GM23338 (cell line): ENCODE measurements around the gene TMEM245. TPM values are rescaled to one million over a fixed set of nuclear protein-coding genes. Genes with fewer than 3 reads are reported as not detected.

Source experiments
- ATAC-seq: fragments of 200-7000 bp; cut with Tn5 transposase; 3 replicates; pipeline ENCODE4 v1.9.1; 2020
- DNase-seq: peaks from one replicate; pipeline ENCODE4 v3.0.0-alpha.2; 2015; ENCODE audit warnings: low spot score
- H2AFZ ChIP-seq: fragments of 200-600 bp; sonication (generic); 2 replicates; pipeline ENCODE4 v1.8.0; 2016; ENCODE audit warnings: antibody characterized with exemption, mild to moderate bottlenecking, moderate library complexity
- H3F3A ChIP-seq: fragments of 200-600 bp; sonication (generic); replicated peaks from 2 replicates; pipeline ENCODE4 v1.8.0; 2017; ENCODE audit warnings: antibody characterized with exemption, mixed run types, low read depth
- H3K27ac ChIP-seq: fragments of 200-600 bp; sonication (generic); 2 replicates; pipeline ENCODE4 v1.6.1; 2016; ENCODE audit warnings: low read depth
- H3K27me3 ChIP-seq: fragments of 200-600 bp; sonication (generic); 2 replicates; pipeline ENCODE4 v1.8.0; 2016; ENCODE audit warnings: mild to moderate bottlenecking, mixed run types, moderate library complexity; ENCODE audit not compliant: insufficient read depth
- H3K36me3 ChIP-seq: fragments of 200-600 bp; sonication (generic); 2 replicates; pipeline ENCODE4 v1.8.0; 2016; ENCODE audit warnings: mild to moderate bottlenecking; ENCODE audit not compliant: insufficient read depth
- H3K4me1 ChIP-seq: fragments of 200-600 bp; sonication (generic); 2 replicates; pipeline ENCODE4 v1.8.0; 2016; ENCODE audit warnings: mild to moderate bottlenecking, moderate library complexity; ENCODE audit not compliant: insufficient read depth
- H3K4me2 ChIP-seq: fragments of 200-600 bp; sonication (generic); 2 replicates; pipeline ENCODE4 v1.7.1; 2017; ENCODE audit warnings: mixed run types
- H3K4me3 ChIP-seq: fragments of 200-600 bp; sonication (generic); 2 replicates; pipeline ENCODE4 v1.6.1; 2016; ENCODE audit warnings: mixed run types
- H3K79me2 ChIP-seq: fragments of 200-600 bp; sonication (generic); replicated peaks from 2 replicates; pipeline ENCODE4 v1.8.0; 2017; ENCODE audit warnings: mild to moderate bottlenecking; ENCODE audit not compliant: insufficient read depth
- H3K9me2 ChIP-seq: fragments of 200-600 bp; sonication (generic); 2 replicates; pipeline ENCODE4 v1.8.0; 2017; ENCODE audit not compliant: insufficient read depth
- H4K20me1 ChIP-seq: fragments of 200-600 bp; sonication (generic); replicated peaks from 2 replicates; pipeline ENCODE4 v1.8.0; 2017; ENCODE audit warnings: mild to moderate bottlenecking; ENCODE audit not compliant: insufficient read depth
- H3K27ac Mint-ChIP-seq: 2 replicates; pipeline ENCODE4 v1.8.0; 2020; ENCODE audit warnings: inconsistent platforms, mild to moderate bottlenecking, moderate library complexity, mixed read lengths
- H3K27me3 Mint-ChIP-seq: 3 replicates; pipeline ENCODE4 v1.8.0; 2022; ENCODE audit warnings: low read depth, mild to moderate bottlenecking, moderate library complexity, mixed read lengths, inconsistent platforms; ENCODE audit not compliant: insufficient read depth, poor library complexity
- H3K36me3 Mint-ChIP-seq: 3 replicates; pipeline ENCODE4 v1.8.0; 2021; ENCODE audit warnings: low read depth, mild to moderate bottlenecking, inconsistent platforms, moderate library complexity, mixed read lengths
- H3K4me1 Mint-ChIP-seq: 3 replicates; pipeline ENCODE4 v1.8.0; 2020; ENCODE audit warnings: mild to moderate bottlenecking, inconsistent platforms, mixed read lengths
- H3K4me3 Mint-ChIP-seq: 3 replicates; pipeline ENCODE4 v1.8.0; 2021; ENCODE audit warnings: moderate library complexity, mild to moderate bottlenecking, inconsistent platforms, mixed read lengths
- H3K9me3 Mint-ChIP-seq: 3 replicates; pipeline ENCODE4 v1.8.0; 2020; ENCODE audit warnings: moderate library complexity, mild to moderate bottlenecking, inconsistent platforms, mixed read lengths
- CREB1 ChIP-seq: fragments of 250-450 bp; sonication (Bioruptor Pico); IDR thresholded peaks from 2 replicates; pipeline ENCODE4 v1.5.0; 2020; ENCODE audit warnings: low read depth, mild to moderate bottlenecking, moderate library complexity
- STAT1 ChIP-seq: IDR thresholded peaks from one replicate; pipeline ENCODE4 v1.6.1; 2016; ENCODE audit warnings: antibody characterized with exemption; ENCODE audit not compliant: unreplicated experiment
- polyA plus RNA-seq: library from polyadenylated mRNA; unstranded; fragments of >200 nt; fragmentation: Nextera tagmentation; extraction: Ambion mirVana; gene quantifications from 2 replicates; pipeline ENCODE4 v1.2.1, GENCODE V29; 2016
- total RNA-seq: library from RNA; depleted of rRNA; stranded (reverse); fragments of >200 nt; shearing (Covaris generic); gene quantifications from 2 replicates; pipeline ENCODE4 v1.2.3, GENCODE V29; 2014
- TF ChIP-seq, protein P1 (sequence below): fragments of 250-450 bp; sonication (Bioruptor Pico); IDR thresholded peaks from 2 replicates; pipeline ENCODE4 v1.5.0; 2020; ENCODE audit warnings: mild to moderate bottlenecking, moderate library complexity
- TF ChIP-seq, protein P2 (sequence below): IDR thresholded peaks from one replicate; pipeline ENCODE4 v1.6.1; 2018; ENCODE audit warnings: antibody characterized with exemption; ENCODE audit not compliant: unreplicated experiment

The TMEM245 gene
- total and polyA plus RNA-seq, 2 experiments from 2014 or later = 17.3 to 64.1 TPM

DNA sequence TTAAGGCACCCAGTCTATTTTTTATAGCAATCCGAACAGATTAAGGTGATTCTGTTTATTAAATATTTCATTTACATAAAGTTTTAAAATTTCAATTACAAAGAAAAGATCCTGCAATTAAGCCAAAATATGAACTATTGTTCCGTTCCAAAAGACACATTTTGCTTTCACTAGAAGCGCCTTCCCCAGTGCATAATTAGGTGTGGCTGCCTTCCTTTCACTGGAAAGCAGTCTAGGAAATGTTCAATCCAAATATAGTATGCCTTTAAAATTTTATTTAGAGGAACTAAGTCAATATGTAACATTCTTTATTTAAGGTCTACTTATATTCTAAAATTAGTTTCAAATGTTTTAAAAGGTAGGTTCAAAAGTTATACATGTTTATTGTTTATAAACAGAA is 114.1 kb downstream of the TMEM245 start (continued):
- TF ChIP-seq, protein P1, sequence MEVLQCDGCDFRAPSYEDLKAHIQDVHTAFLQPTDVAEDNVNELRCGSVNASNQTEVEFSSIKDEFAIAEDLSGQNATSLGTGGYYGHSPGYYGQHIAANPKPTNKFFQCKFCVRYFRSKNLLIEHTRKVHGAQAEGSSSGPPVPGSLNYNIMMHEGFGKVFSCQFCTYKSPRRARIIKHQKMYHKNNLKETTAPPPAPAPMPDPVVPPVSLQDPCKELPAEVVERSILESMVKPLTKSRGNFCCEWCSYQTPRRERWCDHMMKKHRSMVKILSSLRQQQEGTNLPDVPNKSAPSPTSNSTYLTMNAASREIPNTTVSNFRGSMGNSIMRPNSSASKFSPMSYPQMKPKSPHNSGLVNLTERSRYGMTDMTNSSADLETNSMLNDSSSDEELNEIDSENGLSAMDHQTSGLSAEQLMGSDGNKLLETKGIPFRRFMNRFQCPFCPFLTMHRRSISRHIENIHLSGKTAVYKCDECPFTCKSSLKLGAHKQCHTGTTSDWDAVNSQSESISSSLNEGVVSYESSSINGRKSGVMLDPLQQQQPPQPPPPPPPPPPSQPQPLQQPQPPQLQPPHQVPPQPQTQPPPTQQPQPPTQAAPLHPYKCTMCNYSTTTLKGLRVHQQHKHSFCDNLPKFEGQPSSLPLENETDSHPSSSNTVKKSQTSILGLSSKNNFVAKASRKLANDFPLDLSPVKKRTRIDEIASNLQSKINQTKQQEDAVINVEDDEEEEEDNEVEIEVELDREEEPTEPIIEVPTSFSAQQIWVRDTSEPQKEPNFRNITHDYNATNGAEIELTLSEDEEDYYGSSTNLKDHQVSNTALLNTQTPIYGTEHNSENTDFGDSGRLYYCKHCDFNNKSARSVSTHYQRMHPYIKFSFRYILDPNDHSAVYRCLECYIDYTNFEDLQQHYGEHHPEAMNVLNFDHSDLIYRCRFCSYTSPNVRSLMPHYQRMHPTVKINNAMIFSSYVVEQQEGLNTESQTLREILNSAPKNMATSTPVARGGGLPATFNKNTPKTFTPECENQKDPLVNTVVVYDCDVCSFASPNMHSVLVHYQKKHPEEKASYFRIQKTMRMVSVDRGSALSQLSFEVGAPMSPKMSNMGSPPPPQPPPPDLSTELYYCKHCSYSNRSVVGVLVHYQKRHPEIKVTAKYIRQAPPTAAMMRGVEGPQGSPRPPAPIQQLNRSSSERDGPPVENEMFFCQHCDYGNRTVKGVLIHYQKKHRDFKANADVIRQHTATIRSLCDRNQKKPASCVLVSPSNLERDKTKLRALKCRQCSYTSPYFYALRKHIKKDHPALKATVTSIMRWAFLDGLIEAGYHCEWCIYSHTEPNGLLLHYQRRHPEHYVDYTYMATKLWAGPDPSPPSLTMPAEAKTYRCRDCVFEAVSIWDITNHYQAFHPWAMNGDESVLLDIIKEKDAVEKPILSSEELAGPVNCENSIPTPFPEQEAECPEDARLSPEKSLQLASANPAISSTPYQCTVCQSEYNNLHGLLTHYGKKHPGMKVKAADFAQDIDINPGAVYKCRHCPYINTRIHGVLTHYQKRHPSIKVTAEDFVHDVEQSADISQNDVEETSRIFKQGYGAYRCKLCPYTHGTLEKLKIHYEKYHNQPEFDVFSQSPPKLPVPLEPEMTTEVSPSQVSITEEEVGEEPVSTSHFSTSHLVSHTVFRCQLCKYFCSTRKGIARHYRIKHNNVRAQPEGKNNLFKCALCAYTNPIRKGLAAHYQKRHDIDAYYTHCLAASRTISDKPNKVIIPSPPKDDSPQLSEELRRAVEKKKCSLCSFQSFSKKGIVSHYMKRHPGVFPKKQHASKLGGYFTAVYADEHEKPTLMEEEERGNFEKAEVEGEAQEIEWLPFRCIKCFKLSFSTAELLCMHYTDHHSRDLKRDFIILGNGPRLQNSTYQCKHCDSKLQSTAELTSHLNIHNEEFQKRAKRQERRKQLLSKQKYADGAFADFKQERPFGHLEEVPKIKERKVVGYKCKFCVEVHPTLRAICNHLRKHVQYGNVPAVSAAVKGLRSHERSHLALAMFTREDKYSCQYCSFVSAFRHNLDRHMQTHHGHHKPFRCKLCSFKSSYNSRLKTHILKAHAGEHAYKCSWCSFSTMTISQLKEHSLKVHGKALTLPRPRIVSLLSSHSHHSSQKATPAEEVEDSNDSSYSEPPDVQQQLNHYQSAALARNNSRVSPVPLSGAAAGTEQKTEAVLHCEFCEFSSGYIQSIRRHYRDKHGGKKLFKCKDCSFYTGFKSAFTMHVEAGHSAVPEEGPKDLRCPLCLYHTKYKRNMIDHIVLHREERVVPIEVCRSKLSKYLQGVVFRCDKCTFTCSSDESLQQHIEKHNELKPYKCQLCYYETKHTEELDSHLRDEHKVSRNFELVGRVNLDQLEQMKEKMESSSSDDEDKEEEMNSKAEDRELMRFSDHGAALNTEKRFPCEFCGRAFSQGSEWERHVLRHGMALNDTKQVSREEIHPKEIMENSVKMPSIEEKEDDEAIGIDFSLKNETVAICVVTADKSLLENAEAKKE (CRISPR knock-in tag) = no peak

DNA sequence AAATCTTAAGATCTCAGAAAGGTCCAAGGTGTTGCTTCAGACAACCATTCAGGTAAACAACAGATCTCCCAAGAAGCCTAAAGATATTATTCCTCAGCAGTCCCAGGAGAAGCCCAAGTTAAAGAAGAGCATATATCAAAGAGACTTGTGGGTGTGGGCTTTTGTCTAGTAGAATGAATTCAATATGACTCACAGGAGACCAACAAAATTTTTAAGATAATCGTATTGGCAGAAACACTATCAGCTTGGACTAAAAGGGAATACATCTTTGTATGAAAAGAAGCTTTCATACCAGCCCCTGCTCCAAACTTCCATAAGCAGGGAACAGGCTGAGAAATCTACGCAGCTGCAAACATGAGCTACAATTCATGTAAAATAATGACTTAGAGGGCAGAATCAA is 116.6 kb downstream of the TMEM245 start:
- Histone ChIP-seq H3K27me3 (no peaks in the 10 kb centered on the region), H3K4me1 (no peaks in the 10 kb centered on the region), H3K36me3 (peaks cover 7% of the 10 kb centered on the region), H3F3A (no peaks in the 10 kb centered on the region), H3K79me2 (peaks cover 86% of the 10 kb centered on the region), H3K4me2 (no peak overlapping the region), H3K9me2 (no peaks in the 10 kb centered on the region), H3K4me3 (no peak overlapping the region), H4K20me1 (peaks cover 23% of the 10 kb centered on the region), H2AFZ (no peak overlapping the region), H3K27ac (no peak overlapping the region)
- DNase-seq (no peak), ATAC-seq (no peak)
- Mint-ChIP-seq H3K4me1 (no peaks in the 10 kb centered on the region), H3K4me3 (no peak overlapping the region), H3K36me3 (peaks cover 32% of the 10 kb centered on the region), H3K9me3 (peaks cover 26% of the 10 kb centered on the region), H3K27ac (no peak overlapping the region), H3K27me3 (peaks cover 2% of the 10 kb centered on the region)
- TF ChIP-seq, protein P2, sequence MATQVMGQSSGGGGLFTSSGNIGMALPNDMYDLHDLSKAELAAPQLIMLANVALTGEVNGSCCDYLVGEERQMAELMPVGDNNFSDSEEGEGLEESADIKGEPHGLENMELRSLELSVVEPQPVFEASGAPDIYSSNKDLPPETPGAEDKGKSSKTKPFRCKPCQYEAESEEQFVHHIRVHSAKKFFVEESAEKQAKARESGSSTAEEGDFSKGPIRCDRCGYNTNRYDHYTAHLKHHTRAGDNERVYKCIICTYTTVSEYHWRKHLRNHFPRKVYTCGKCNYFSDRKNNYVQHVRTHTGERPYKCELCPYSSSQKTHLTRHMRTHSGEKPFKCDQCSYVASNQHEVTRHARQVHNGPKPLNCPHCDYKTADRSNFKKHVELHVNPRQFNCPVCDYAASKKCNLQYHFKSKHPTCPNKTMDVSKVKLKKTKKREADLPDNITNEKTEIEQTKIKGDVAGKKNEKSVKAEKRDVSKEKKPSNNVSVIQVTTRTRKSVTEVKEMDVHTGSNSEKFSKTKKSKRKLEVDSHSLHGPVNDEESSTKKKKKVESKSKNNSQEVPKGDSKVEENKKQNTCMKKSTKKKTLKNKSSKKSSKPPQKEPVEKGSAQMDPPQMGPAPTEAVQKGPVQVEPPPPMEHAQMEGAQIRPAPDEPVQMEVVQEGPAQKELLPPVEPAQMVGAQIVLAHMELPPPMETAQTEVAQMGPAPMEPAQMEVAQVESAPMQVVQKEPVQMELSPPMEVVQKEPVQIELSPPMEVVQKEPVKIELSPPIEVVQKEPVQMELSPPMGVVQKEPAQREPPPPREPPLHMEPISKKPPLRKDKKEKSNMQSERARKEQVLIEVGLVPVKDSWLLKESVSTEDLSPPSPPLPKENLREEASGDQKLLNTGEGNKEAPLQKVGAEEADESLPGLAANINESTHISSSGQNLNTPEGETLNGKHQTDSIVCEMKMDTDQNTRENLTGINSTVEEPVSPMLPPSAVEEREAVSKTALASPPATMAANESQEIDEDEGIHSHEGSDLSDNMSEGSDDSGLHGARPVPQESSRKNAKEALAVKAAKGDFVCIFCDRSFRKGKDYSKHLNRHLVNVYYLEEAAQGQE = no peak
- no peak for TF ChIP-seq CREB1 (CRISPR knock-in tag)
- no peak for TF ChIP-seq STAT1
